IMR-90 (cell line): ENCODE measurements around the gene OGT. TPM values are rescaled to one million over a fixed set of nuclear protein-coding genes. Genes with fewer than 3 reads are reported as not detected.
"Not testable (repeated sequence)": the region's sequence is repeated elsewhere in the genome, so short reads cannot be mapped to it uniquely, and the experiment has no call there.

Experiments used
- ATAC-seq: fragments of 200-7000 bp; cut with Tn5 transposase; 2 replicates; pipeline ENCODE4 v1.9.1; 2020; ENCODE audit warnings: low read depth, mild to moderate bottlenecking, moderate library complexity
- BruUV-seq: library from RNA; stranded (reverse); fragments of 400-500 nt; replicated peaks from 2 replicates; lab custom pipeline; 2021; lab: Mats Ljungman, UMichigan
- CTCF ChIA-PET: fragments of 300-600 bp; formaldehyde crosslinking; extraction: SDS; loops from one replicate; lab custom pipeline; 2021; ENCODE audit warnings: antibody characterized with exemption; lab: Yijun Ruan, JAX
- POLR2A ChIA-PET: fragments of 300-600 bp; sonication (Branson Sonifier 250); formaldehyde crosslinking; loops from one replicate; lab custom pipeline; 2022; ENCODE audit warnings: antibody characterized with exemption; ENCODE audit not compliant: unreplicated experiment; lab: Charles Lee
- DNase-seq: peaks from one replicate; pipeline ENCODE4 v3.0.0; 2013
- H2AFZ ChIP-seq: replicated peaks from 2 replicates; pipeline ENCODE3; 2013; ENCODE audit warnings: low read length, mild to moderate bottlenecking; ENCODE audit not compliant: poor library complexity
- H2AK5ac ChIP-seq: 2 replicates; pipeline ENCODE4 v1.6.1; 2013; ENCODE audit warnings: low read depth, low read length, inconsistent platforms
- H2AK9ac ChIP-seq: replicated peaks from 2 replicates; pipeline ENCODE3; 2013; ENCODE audit warnings: mild to moderate bottlenecking, low read depth, low read length, moderate library complexity; ENCODE audit not compliant: poor library complexity
- H2BK120ac ChIP-seq: 2 replicates; pipeline ENCODE4 v1.6.1; 2013; ENCODE audit warnings: low read depth, low read length, inconsistent platforms
- H2BK15ac ChIP-seq: 3 replicates; pipeline ENCODE4 v1.6.1; 2013; ENCODE audit warnings: low read depth, low read length, inconsistent platforms
- H2BK20ac ChIP-seq: 2 replicates; pipeline ENCODE4 v1.6.1; 2013; ENCODE audit warnings: low read depth, mild to moderate bottlenecking, inconsistent platforms, low read length, moderate library complexity
- H2BK5ac ChIP-seq: 2 replicates; pipeline ENCODE4 v1.6.1; 2013; ENCODE audit warnings: mild to moderate bottlenecking, low read depth, low read length, inconsistent platforms; ENCODE audit not compliant: poor library complexity, severe bottlenecking
- H3K14ac ChIP-seq: replicated peaks from 2 replicates; pipeline ENCODE4 v1.6.1; 2013; ENCODE audit warnings: low read depth, low read length, inconsistent platforms
- H3K18ac ChIP-seq: 2 replicates; pipeline ENCODE4 v1.6.1; 2013; ENCODE audit warnings: low read depth, low read length, control low read depth
- H3K23ac ChIP-seq: 2 replicates; pipeline ENCODE4 v1.6.1; 2013; ENCODE audit warnings: low read depth, low read length, inconsistent platforms
- H3K27ac ChIP-seq: 2 replicates; pipeline ENCODE4 v1.5.1; 2013; ENCODE audit warnings: mild to moderate bottlenecking, control low read depth, low read length; ENCODE audit not compliant: insufficient read depth
- H3K27me3 ChIP-seq: 2 replicates; pipeline ENCODE4 v1.6.1; 2013; ENCODE audit warnings: low read length; ENCODE audit not compliant: control insufficient read depth, insufficient read depth
- H3K36me3 ChIP-seq: 2 replicates; pipeline ENCODE4 v1.6.1; 2013; ENCODE audit warnings: low read length, mixed read lengths; ENCODE audit not compliant: control insufficient read depth, insufficient read depth
- H3K4ac ChIP-seq: 2 replicates; pipeline ENCODE4 v1.6.1; 2013; ENCODE audit warnings: low read depth, low read length, inconsistent platforms
- H3K4me1 ChIP-seq: 2 replicates; pipeline ENCODE4 v1.6.1; 2013; ENCODE audit warnings: low read length, mixed read lengths; ENCODE audit not compliant: control insufficient read depth, insufficient read depth
- H3K4me2 ChIP-seq: 2 replicates; pipeline ENCODE4 v1.6.1; 2013; ENCODE audit warnings: low read depth, mild to moderate bottlenecking, control low read depth, low read length, moderate library complexity
- H3K4me3 ChIP-seq: 2 replicates; pipeline ENCODE4 v1.5.1; 2013; ENCODE audit warnings: low read depth, mild to moderate bottlenecking, control low read depth, low read length, moderate library complexity; ENCODE audit not compliant: insufficient read depth
- H3K56ac ChIP-seq: 2 replicates; pipeline ENCODE4 v1.6.1; 2013; ENCODE audit warnings: low read length, inconsistent platforms; ENCODE audit not compliant: insufficient read depth; ENCODE audit errors: extremely low read depth
- H3K79me1 ChIP-seq, 2 experiments: 2 replicates each; pipeline ENCODE4 v1.6.1; 2013; ENCODE audit warnings: low read length in 2 of 2, inconsistent platforms in 1 of 2, low read depth in 1 of 2
- H3K9ac ChIP-seq: 2 replicates; pipeline ENCODE4 v1.6.1; 2013; ENCODE audit warnings: low read depth, low read length, control low read depth
- H3K9me1 ChIP-seq: 2 replicates; pipeline ENCODE4 v1.6.1; 2013; ENCODE audit warnings: low read length, inconsistent platforms; ENCODE audit not compliant: insufficient read depth
- H3K9me3 ChIP-seq: 2 replicates; pipeline ENCODE4 v1.6.1; 2013; ENCODE audit warnings: low read length; ENCODE audit not compliant: control insufficient read depth, insufficient read depth
- H4K20me1 ChIP-seq: 2 replicates; pipeline ENCODE4 v1.6.1; 2013; ENCODE audit warnings: low read length, inconsistent platforms; ENCODE audit not compliant: insufficient read depth
- H4K5ac ChIP-seq: 2 replicates; pipeline ENCODE4 v1.6.1; 2013; ENCODE audit warnings: mild to moderate bottlenecking, low read depth, low read length, control low read depth
- H4K8ac ChIP-seq, 2 experiments: 2 replicates each; pipeline ENCODE4 v1.6.1; 2013; ENCODE audit warnings: low read depth in 2 of 2, low read length in 2 of 2, control low read depth in 1 of 2, inconsistent platforms in 1 of 2
- H4K91ac ChIP-seq: 2 replicates; pipeline ENCODE4 v1.6.1; 2013; ENCODE audit warnings: low read depth, low read length, inconsistent platforms; ENCODE audit not compliant: insufficient read depth
- CHD1 ChIP-seq: IDR thresholded peaks from 2 replicates; pipeline ENCODE4 v1.6.1; 2012; ENCODE audit warnings: low read depth, low read length, improper control_type of control experiment
- MXI1 ChIP-seq: IDR thresholded peaks from 2 replicates; pipeline ENCODE4 v1.6.1; 2012; ENCODE audit warnings: low read depth, mild to moderate bottlenecking, low read length, moderate library complexity, borderline replicate concordance
- WGBS, 2 experiments: methylation state at CpG; one replicate each; pipeline versions ENCODE4 v1.1.5 to v1.1.7; 2013; ENCODE audit warnings: missing lambda C conversion rate in 2 of 2; ENCODE audit not compliant: insufficient read length in 1 of 2; ENCODE audit errors: extremely low coverage in 2 of 2; 5-methylcytosine and 5-hydroxymethylcytosine counted together
- dilution Hi-C: fragments of 300-500 bp; cut with HindIII; formaldehyde crosslinking; loops from one replicate; pipeline ENCODE4 v1.14.3; 2018; ENCODE audit warnings: low sequenced_read_pairs; ENCODE audit not compliant: unreplicated experiment
- in situ Hi-C: fragments of 300-500 bp; cut with MboI; formaldehyde crosslinking; loops from 3 replicates; pipeline ENCODE4 v1.14.3; 2019; ENCODE audit warnings: low sequenced_read_pairs, inconsistent platforms, mixed read lengths
- intact Hi-C: fragments of 100-400 bp; cut with micrococcal nuclease; formaldehyde crosslinking; loops from 2 replicates; pipeline ENCODE4 v1.10.0; 2022
- polyA plus RNA-seq, 3 experiments: library from polyadenylated mRNA; depleted of rRNA; stranded (reverse); fragments of >200 nt; gene quantifications; 2 replicates each; pipeline ENCODE4 v1.2.3, GENCODE V29; 2012; ENCODE audit warnings: low replicate concordance in 1 of 3
- total RNA-seq: library from RNA; depleted of rRNA; stranded (reverse); fragments of >200 nt; gene quantifications from 2 replicates; pipeline ENCODE4 v1.2.3, GENCODE V29; 2012

The OGT gene
- total and polyA plus RNA-seq, 2 of the 4 experiments (the other 2 are of a cell fraction) = 80.7 to 113 TPM

DNA sequence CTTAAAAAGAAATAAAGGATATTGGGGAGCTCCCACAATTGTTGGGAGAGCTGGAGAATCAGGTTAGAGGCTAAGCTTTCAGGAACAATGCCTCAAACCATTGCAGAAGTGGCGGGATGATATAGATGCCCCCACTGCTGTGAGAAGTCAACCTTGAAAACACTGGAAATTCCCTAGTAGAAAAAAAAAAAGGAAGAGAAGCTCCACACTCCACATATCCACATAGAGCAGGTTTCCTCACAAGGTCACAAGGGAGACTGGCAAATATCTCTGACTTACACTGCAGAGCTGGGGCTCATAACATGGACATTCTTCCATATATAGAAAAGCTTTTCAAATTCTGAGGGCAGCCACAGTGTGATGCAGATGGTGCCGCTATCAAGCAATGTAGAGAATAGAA is 22.7 kb upstream of the OGT start:
- no peak overlapping the region for H3K27ac ChIP-seq
- no peak overlapping the region for H3K23ac ChIP-seq
- H3K4me1 ChIP-seq = no peaks in the 10 kb centered on the region
- in situ Hi-C loops = no loop called here
- H3K14ac ChIP-seq = no peak overlapping the region
- no peaks in the 10 kb centered on the region for H3K36me3 ChIP-seq
- H3K27me3 ChIP-seq = peaks cover 2% of the 10 kb centered on the region; the same call in 1 of the 2 replicates
- H3K9me3 ChIP-seq = no peaks in the 10 kb centered on the region
- no peak overlapping the region for H2AK9ac ChIP-seq
- no peak overlapping the region for H4K91ac ChIP-seq
- ChIA-PET CTCF (no interaction called here), POLR2A (interaction anchor here (0.6 kb wide), 1 partner anchor 40 kb away, joined by 3 read pairs; no protein-coding TSS in a partner anchor)
- no peaks in the 10 kb centered on the region for H3K9me1 ChIP-seq
- H4K8ac ChIP-seq = no peak overlapping the region
- no peak overlapping the region for H2BK15ac ChIP-seq
- no peaks in the 10 kb centered on the region for H4K20me1 ChIP-seq
- no peak overlapping the region for H2BK120ac ChIP-seq
- H2BK5ac ChIP-seq = no peak overlapping the region
- H4K5ac ChIP-seq = no peak overlapping the region
- WGBS, 2 experiments = no CpG with 5 or more reads among the region's 2 CpGs
- no peaks in the 10 kb centered on the region for H3K79me1 ChIP-seq
- DNase-seq (no peak), ATAC-seq (no peak)
- no peak overlapping the region for H3K9ac ChIP-seq
- TF ChIP-seq MXI1 (no peak), CHD1 (no peak)
- intact Hi-C loops = no loop called here
- H3K56ac ChIP-seq = no peak overlapping the region
- H2AFZ ChIP-seq = no peak overlapping the region
- H3K18ac ChIP-seq = no peak overlapping the region
- H3K4me3 ChIP-seq = no peak overlapping the region
- dilution Hi-C loops = no loop called here
- H3K4me2 ChIP-seq = no peak overlapping the region
- no TSS peak for BruUV-seq
- no peak overlapping the region for H2BK20ac ChIP-seq
- no peak overlapping the region for H3K4ac ChIP-seq
- H2AK5ac ChIP-seq = no peak overlapping the region

DNA sequence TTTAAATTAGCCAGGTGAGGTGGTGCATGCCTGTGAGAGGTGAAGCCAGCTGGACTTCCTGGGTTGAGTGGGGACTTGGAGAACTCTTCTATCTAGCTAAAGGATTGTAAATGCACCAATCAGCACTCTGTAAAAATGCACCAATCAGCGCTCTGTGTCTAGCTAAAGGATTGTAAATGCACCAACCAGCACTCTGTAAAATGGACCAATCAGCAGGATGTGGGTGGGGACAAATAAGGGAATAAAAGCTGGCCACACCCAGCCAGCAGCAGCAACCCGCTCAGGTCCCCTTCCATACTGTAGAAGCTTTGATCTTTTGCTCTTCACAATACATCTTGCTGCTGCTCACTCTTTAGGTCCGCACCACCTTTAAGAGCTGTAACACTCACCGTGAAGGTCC is 19.2 kb upstream of the OGT start:
- H2AK9ac ChIP-seq, in situ Hi-C loops, H3K4ac ChIP-seq, H3K14ac ChIP-seq, H3K9ac ChIP-seq, BruUV-seq, ATAC-seq, H3K23ac ChIP-seq, H4K20me1 ChIP-seq, H3K18ac ChIP-seq, H2BK15ac ChIP-seq, H3K27ac ChIP-seq, H3K56ac ChIP-seq, H4K5ac ChIP-seq, H3K9me1 ChIP-seq, intact Hi-C loops, dilution Hi-C loops, POLR2A ChIA-PET, H3K79me1 ChIP-seq, H3K27me3 ChIP-seq, H3K36me3 ChIP-seq, H2BK20ac ChIP-seq, H2BK120ac ChIP-seq, H3K9me3 ChIP-seq, H4K91ac ChIP-seq, CTCF ChIA-PET, H2AK5ac ChIP-seq, H3K4me3 ChIP-seq, DNase-seq, H2BK5ac ChIP-seq, H3K4me2 ChIP-seq, H2AFZ ChIP-seq, H4K8ac ChIP-seq, H3K4me1 ChIP-seq: not testable (repeated sequence)
- WGBS, 2 experiments = no CpG with 5 or more reads among the region's 4 CpGs
